ENCODE data around the gene AFF3. TPM values are rescaled to one million over a fixed set of nuclear protein-coding genes. Genes with fewer than 3 reads are reported as not detected.

AFF3 gene
- total RNA-seq, 2 experiments from 2014 or later: 5.6 TPM

DNA sequence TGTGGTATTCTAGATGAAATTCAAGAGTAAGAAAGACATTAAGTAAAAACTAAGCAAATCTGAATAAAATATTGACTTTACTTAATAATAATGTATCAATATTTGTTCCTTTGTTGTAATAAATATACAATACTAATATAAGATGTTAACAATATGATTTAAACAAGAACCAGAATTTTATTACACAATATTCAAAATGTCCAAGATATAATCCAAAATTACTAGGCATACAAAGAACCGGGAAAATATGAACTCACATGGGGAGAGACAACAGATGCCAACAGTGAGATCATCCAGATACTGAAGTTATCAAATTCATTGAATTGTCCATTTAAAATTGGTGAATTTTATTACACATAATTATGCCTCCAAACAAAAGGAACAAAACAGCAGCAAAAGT lies 286.3 kb downstream of the AFF3 start:
- no peak overlapping the region for H3K27ac Mint-ChIP-seq
- DNase-seq: no peak
- intact Hi-C loops (cut with DNase I, micrococcal nuclease): no loop called here
- no peak for ATAC-seq
- ChIA-PET POLR2A (no interaction called here), CTCF (no interaction called here)
- H3K36me3 Mint-ChIP-seq (ENCODE audit: low read depth): peaks cover 3% of the 10 kb centered on the region
- peaks cover 4% of the 10 kb centered on the region for H3K9me3 Mint-ChIP-seq (ENCODE audit: low read depth)
- H3K27me3 Mint-ChIP-seq: no peaks in the 10 kb centered on the region
- H3K4me3 Mint-ChIP-seq: no peak overlapping the region
- H3K4me1 Mint-ChIP-seq: peaks cover 5% of the 10 kb centered on the region

DNA sequence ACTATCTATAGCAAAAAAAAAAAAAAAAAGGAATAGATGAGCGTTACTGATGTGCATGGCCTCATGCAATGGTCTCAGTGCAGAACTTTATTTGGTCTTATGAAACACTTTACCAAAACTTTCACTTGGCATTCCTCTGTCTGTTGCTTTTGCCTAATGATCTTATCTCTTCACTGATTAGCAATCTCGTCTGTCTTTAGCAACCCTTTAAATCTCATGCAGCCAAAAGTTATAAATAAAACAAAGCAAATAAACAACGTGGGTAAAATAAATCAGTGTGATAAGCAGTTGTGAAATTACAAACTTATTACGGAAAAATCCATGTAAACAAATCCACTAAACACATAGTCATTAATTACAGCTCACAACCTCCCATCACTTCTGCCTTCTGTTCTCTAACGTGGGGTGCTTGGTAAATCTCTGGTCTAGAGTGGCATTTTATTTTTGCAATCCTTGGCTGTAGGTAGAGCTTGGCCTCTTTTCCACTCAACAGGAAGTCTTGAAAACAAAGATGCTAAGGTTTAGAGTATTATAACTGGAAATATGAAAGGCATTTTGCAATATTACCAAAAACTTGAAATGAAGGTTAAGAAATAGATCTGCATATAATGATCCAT lies 288.0 kb downstream of the AFF3 start:
- Mint-ChIP-seq H3K4me1 (no peaks in the 10 kb centered on the region), H3K27ac (no peak overlapping the region), H3K27me3 (no peaks in the 10 kb centered on the region), H3K9me3 (ENCODE audit: low read depth) (peaks cover 4% of the 10 kb centered on the region), H3K36me3 (ENCODE audit: low read depth) (peaks cover 3% of the 10 kb centered on the region), H3K4me3 (no peak overlapping the region)
- ChIA-PET CTCF (interaction anchor here (1.0 kb wide), 1 partner anchor 38 kb away, joined by 3 read pairs; no protein-coding TSS in a partner anchor), POLR2A (no interaction called here)
- DNase-seq (no peak), ATAC-seq (no peak)
- intact Hi-C loops (cut with DNase I, micrococcal nuclease): no loop called here

DNA sequence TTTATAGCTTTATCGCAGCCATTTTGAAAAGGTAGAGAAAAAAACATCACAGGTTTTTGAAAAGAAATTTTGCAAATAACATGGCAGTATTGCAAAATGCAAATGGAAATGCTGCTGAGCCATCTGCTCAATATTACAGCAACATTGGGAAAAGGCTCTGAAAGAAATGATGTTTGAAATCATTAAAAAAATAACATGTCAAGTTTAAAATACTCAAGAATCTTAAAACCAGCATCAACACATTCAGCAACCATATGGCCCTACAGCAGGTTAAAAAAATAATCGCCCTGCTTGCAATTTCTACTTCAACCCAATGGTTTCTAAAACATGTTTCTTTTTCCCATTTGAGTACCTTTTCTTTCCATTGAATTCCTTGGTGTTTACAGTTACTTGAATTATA lies 289.4 kb downstream of the AFF3 start:
- Mint-ChIP-seq H3K4me1 (no peaks in the 10 kb centered on the region), H3K27ac (no peak overlapping the region), H3K4me3 (no peak overlapping the region), H3K27me3 (no peaks in the 10 kb centered on the region), H3K9me3 (ENCODE audit: low read depth) (peaks cover 4% of the 10 kb centered on the region), H3K36me3 (ENCODE audit: low read depth) (peaks cover 3% of the 10 kb centered on the region)
- intact Hi-C loops (cut with DNase I, micrococcal nuclease): no loop called here
- CTCF ChIA-PET: no interaction called here
- no peak for DNase-seq
- no peak for ATAC-seq
- POLR2A ChIA-PET: no interaction called here

DNA sequence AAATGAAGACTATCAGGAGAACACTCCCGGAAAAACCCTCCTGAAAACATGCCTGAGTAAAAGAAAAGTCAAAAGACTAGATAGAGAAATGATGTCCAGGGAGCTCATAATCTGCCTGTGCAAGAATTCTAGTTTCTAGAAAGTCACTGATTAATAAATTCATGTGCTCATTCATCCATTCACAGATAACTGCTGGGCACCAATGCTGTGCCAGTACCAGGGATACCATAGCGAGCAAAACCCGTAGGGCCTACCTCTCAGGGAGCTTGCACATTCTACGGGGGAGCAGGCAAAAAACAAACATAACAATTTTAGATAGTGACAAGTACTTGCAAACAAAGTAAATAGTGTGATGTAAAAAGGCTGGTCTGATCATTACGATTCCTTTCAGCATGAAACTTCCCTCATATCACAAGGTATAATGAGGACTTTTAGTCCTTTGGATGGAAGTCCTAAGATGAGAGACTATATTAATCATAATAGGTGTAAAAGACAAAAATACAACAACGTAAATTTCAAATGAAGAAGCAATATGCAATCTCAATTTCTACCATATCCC lies 289.9 kb downstream of the AFF3 start:
- no peak for ATAC-seq
- no peak for DNase-seq
- H3K4me3 Mint-ChIP-seq: no peak overlapping the region
- no peaks in the 10 kb centered on the region for H3K4me1 Mint-ChIP-seq
- peaks cover 4% of the 10 kb centered on the region for H3K9me3 Mint-ChIP-seq (ENCODE audit: low read depth)
- intact Hi-C loops (cut with DNase I, micrococcal nuclease): no loop called here
- H3K27me3 Mint-ChIP-seq: no peaks in the 10 kb centered on the region
- H3K27ac Mint-ChIP-seq: no peak overlapping the region
- peaks cover 3% of the 10 kb centered on the region for H3K36me3 Mint-ChIP-seq (ENCODE audit: low read depth)
- ChIA-PET POLR2A (no interaction called here), CTCF (no interaction called here)

DNA sequence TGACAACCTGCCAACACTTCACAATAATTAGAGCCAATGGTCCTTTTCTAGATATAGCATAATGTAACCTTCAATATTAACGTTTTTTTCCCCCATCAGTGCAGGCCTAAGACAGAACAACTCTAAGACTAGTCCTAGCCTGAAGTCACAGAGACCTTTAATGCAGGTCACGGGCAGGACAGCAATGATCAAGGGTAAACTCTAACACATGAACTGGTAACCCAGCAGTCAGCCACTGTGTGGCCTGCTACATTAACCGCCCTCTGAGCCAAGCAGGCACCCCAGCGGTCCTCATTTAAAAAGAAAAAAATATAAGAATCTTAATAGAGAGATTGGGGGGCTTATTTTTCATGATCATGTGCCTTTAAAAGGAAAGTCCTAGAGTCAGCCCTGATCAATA lies 290.6 kb downstream of the AFF3 start:
- Mint-ChIP-seq H3K27ac (no peak overlapping the region), H3K27me3 (no peaks in the 10 kb centered on the region), H3K9me3 (ENCODE audit: low read depth) (peaks cover 4% of the 10 kb centered on the region), H3K4me3 (no peak overlapping the region), H3K36me3 (ENCODE audit: low read depth) (peaks cover 3% of the 10 kb centered on the region), H3K4me1 (no peaks in the 10 kb centered on the region)
- intact Hi-C loops (cut with DNase I, micrococcal nuclease): no loop called here
- ATAC-seq (no peak), DNase-seq (no peak)
- ChIA-PET POLR2A (no interaction called here), CTCF (interaction anchor here (0.7 kb wide), 1 partner anchor 9 kb away, joined by 3 read pairs; no protein-coding TSS in a partner anchor)

DNA sequence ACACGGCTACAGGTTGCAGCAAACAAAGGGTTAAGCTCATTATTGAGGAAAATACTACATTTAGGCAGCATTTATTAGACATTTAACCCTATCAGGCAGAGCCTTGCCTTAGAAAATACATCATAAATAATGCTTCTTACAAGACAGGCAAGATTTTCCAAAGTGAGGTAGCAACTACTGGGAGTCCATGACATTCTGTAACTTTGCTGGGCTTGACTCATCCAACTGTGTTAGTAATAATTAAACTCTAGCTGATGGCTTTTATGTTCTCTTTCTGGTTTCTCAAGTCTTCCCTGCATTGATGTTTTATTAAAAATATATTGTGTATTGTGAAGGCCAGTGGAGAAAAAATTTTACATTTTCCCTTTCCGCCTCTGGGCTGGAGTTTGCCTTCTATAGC lies 291.3 kb downstream of the AFF3 start:
- Mint-ChIP-seq H3K4me1 (no peaks in the 10 kb centered on the region), H3K27me3 (no peaks in the 10 kb centered on the region), H3K36me3 (ENCODE audit: low read depth) (peaks cover under 1% of the 10 kb centered on the region), H3K4me3 (no peak overlapping the region), H3K27ac (no peak overlapping the region), H3K9me3 (ENCODE audit: low read depth) (peaks cover 4% of the 10 kb centered on the region)
- ChIA-PET POLR2A (no interaction called here), CTCF (interaction anchor here (0.7 to 1.0 kb wide), 2 partner anchors 10 kb away, joined by 3 read pairs; no protein-coding TSS in a partner anchor)
- ATAC-seq (no peak), DNase-seq (no peak)
- intact Hi-C loops (cut with DNase I, micrococcal nuclease): no loop called here

DNA sequence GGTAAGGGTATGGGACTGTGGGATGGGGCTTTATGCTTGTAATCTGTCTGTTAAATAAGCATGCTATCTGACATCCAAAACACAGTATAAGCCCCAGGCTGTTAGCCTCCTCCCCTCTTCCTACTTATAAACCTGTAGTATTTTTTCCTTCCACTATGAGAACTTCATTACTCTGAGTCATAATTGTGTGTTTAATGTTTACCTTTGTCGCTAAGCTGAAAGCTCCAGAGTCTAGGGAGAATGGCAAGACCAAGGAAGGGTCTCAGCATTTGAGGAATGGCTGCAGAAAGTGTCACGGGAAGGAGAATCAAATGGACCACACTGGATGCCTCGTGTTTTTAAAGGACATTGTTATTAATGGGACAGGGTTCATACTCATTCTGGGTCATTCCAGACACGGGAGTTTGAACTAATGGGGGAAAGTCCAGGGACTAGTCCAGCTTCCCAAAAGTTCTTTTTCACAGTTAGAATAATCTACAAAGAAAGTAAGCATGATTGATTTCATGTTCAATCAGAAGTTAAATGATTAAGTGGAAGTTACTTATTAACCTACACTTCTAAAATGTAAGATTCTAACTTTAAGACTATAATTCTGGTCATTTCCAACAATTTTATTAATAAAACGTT lies 292.2 kb downstream of the AFF3 start:
- POLR2A ChIA-PET: no interaction called here
- Mint-ChIP-seq H3K27me3 (no peaks in the 10 kb centered on the region), H3K4me3 (no peak overlapping the region), H3K27ac (no peak overlapping the region), H3K4me1 (no peaks in the 10 kb centered on the region), H3K36me3 (ENCODE audit: low read depth) (no peaks in the 10 kb centered on the region), H3K9me3 (ENCODE audit: low read depth) (no peaks in the 10 kb centered on the region)
- CTCF ChIA-PET: interaction anchor here (1.0 kb wide), 1 partner anchor 9 kb away, joined by 3 read pairs; no protein-coding TSS in a partner anchor
- intact Hi-C loops (cut with DNase I, micrococcal nuclease): no loop called here
- ATAC-seq (no peak), DNase-seq (no peak)

DNA sequence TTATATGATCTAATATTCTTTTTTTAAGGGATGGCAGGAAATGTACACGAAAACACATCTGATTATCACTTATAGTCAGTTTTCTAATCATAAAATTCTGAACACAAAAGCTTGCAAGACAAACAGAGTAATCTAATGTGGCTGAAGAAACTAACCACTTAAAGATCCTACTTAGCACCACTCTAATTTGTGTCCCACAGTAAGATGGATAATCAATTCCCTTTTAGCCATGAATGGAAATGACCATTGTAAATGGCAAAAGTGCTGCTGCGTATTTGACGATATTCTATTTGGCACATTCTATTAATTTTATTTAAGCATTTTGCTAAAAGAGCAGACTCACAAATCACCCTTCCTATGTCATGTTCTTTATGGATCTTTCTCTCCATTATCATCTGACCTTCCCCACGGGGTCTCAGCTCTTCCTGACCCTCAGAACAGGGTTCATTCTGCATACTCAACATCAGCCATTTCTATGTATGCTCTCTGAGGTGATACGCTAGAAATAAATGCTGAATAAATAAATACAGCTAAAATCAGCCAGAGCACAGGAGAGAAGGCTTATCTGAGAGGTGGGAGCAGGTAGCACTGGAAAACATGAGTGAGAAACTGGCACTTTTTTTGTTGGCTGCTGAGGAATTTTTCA lies 295.8 kb downstream of the AFF3 start:
- CTCF ChIA-PET: no interaction called here
- intact Hi-C loops (cut with DNase I, micrococcal nuclease): no loop called here
- ATAC-seq (no peak), DNase-seq (no peak)
- H3K27me3 Mint-ChIP-seq: no peaks in the 10 kb centered on the region
- no peaks in the 10 kb centered on the region for H3K9me3 Mint-ChIP-seq (ENCODE audit: low read depth)
- no peak overlapping the region for H3K27ac Mint-ChIP-seq
- POLR2A ChIA-PET: no interaction called here
- no peaks in the 10 kb centered on the region for H3K36me3 Mint-ChIP-seq (ENCODE audit: low read depth)
- H3K4me1 Mint-ChIP-seq: no peaks in the 10 kb centered on the region
- H3K4me3 Mint-ChIP-seq: no peak overlapping the region

DNA sequence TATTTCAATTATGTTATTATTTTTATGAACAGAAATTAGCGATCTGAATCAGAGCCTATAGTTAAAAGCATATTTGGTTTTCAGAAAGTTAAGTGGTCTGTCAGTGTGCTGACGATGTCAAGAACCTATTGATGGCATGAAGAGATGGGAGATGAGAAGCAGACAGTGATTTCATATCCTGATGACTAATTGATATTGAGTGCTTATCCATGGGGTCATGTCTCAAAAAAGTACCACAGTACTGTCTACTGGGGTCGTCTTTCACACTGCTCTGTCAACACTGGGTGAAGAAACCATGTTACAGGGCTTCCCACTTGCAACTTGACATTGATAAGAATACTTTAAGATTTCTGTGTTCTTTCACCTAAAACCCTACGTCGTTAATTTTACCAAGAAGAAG lies 297.1 kb downstream of the AFF3 start:
- H3K9me3 Mint-ChIP-seq (ENCODE audit: low read depth): no peaks in the 10 kb centered on the region
- ATAC-seq: no peak
- POLR2A ChIA-PET: no interaction called here

DNA sequence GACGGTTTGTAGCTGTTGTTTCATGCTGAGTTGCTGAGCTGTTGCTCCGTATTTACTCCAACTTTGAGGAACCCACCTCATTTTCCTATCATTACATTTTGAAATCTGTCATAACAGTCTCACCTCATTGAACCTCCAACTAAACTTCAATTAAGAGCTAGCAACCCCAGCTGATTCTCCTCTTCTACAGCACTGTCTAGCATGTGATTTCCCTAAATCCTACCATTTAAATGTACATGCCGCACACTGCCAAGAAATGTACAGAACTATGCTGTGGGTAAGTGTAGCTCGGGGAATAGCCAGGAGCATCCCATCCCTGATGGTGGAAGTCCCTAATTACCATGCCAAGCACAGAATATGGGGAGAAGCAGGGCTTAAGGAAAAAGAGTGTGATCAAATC lies 299.9 kb downstream of the AFF3 start:
- H3K27ac Mint-ChIP-seq: no peak overlapping the region
- POLR2A ChIA-PET: no interaction called here
- H3K4me1 Mint-ChIP-seq: peaks cover 4% of the 10 kb centered on the region
- no peaks in the 10 kb centered on the region for H3K9me3 Mint-ChIP-seq (ENCODE audit: low read depth)
- H3K4me3 Mint-ChIP-seq: no peak overlapping the region
- H3K27me3 Mint-ChIP-seq: no peaks in the 10 kb centered on the region
- no peaks in the 10 kb centered on the region for H3K36me3 Mint-ChIP-seq (ENCODE audit: low read depth)
- intact Hi-C loops (cut with DNase I, micrococcal nuclease): no loop called here
- DNase-seq: no peak
- CTCF ChIA-PET: interaction anchor here (1.0 to 1.5 kb wide), 3 partner anchors 17 to 87 kb away, joined by 3 to 4 read pairs (median 3); no protein-coding TSS in a partner anchor
- ATAC-seq: no peak

More for the DNA sequence above, 297.1 kb downstream of the AFF3 start:
- Mint-ChIP-seq H3K4me1 (no peaks in the 10 kb centered on the region), H3K27me3 (no peaks in the 10 kb centered on the region), H3K27ac (no peak overlapping the region), H3K36me3 (ENCODE audit: low read depth) (no peaks in the 10 kb centered on the region), H3K4me3 (no peak overlapping the region)
- intact Hi-C loops (cut with DNase I, micrococcal nuclease): no loop called here
- CTCF ChIA-PET: no interaction called here
- DNase-seq: no peak

DNA sequence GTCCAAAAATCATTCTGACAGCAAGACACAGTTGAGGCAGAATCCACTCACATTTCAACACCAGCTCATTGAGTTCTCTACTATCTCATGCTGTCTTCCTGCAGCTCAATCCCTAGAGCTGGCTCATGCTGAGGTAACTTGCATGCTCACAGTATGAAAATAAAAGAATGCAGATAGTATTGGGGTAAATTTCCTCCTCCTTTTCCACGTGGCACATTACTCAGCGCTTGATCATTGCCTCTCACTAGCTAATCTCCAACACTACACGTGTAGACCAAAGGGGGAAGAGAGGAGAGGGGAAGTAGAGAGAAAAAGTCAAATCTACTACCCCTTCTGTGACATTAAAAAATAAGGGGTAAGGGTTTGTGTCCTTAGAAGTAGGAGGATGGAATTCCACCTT lies 300.6 kb downstream of the AFF3 start:
- peaks cover 10% of the 10 kb centered on the region for H3K4me1 Mint-ChIP-seq
- ChIA-PET CTCF (interaction anchor here (0.9 to 1.2 kb wide), 3 partner anchors 9 to 88 kb away, joined by 3 to 4 read pairs (median 3); no protein-coding TSS in a partner anchor), POLR2A (interaction anchor here (0.5 kb wide), 1 partner anchor 102 kb away, joined by 7 read pairs; no protein-coding TSS in a partner anchor)
- H3K4me3 Mint-ChIP-seq: no peak overlapping the region
- no peak overlapping the region for H3K27ac Mint-ChIP-seq
- H3K9me3 Mint-ChIP-seq (ENCODE audit: low read depth): no peaks in the 10 kb centered on the region
- intact Hi-C loops (cut with DNase I, micrococcal nuclease): no loop called here
- DNase-seq: no peak
- H3K36me3 Mint-ChIP-seq (ENCODE audit: low read depth): no peaks in the 10 kb centered on the region
- H3K27me3 Mint-ChIP-seq: no peaks in the 10 kb centered on the region
- ATAC-seq: no peak

DNA sequence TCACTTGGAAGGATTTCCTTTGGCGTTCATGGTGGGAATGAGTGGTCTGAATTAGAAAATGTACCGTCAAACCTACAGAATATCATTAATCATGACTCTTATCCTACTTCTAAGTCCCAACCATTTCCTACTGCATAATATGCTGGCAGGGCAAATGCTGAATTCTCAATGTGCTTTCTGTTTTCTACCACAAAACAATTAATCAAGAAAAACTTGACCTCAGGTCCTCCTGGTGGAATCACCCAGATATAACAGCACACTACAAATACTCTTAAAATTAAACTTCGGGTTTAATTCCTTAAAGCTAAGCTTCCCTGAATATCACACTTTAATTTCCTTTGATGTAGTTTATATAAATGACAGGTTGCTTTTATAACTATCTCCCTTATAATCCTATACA lies 301.6 kb downstream of the AFF3 start:
- no peak overlapping the region for H3K4me3 Mint-ChIP-seq
- peaks cover 11% of the 10 kb centered on the region for H3K4me1 Mint-ChIP-seq
- POLR2A ChIA-PET: no interaction called here
- no peaks in the 10 kb centered on the region for H3K36me3 Mint-ChIP-seq (ENCODE audit: low read depth)
- no peak overlapping the region for H3K27ac Mint-ChIP-seq
- intact Hi-C loops (cut with DNase I, micrococcal nuclease): no loop called here
- H3K27me3 Mint-ChIP-seq: no peaks in the 10 kb centered on the region
- ATAC-seq (no peak), DNase-seq (no peak)
- no peaks in the 10 kb centered on the region for H3K9me3 Mint-ChIP-seq (ENCODE audit: low read depth)
- CTCF ChIA-PET: interaction anchor here (0.7 to 0.9 kb wide), 2 partner anchors 10 to 23 kb away, joined by 3 read pairs; no protein-coding TSS in a partner anchor

All from activated CD4-positive, alpha-beta T cell treated with anti-CD3 and anti-CD28 coated beads for 36 hours (primary cell).